Smooth muscle cell (in vitro differentiated cells): ENCODE measurements around the gene RNU6-7. TPM values are rescaled to one million over a fixed set of nuclear protein-coding genes. Genes with fewer than 3 reads are reported as not detected.

ENCODE experiments used
- DNase-seq: peaks from one replicate; lab custom pipeline; 2025; ENCODE audit not compliant: unreplicated experiment; lab: John Stamatoyannopoulos, UW
- H2AFZ ChIP-seq: fragments of 200-600 bp; sonication (generic); 2 replicates; pipeline ENCODE4 v1.6.0; 2016; ENCODE audit warnings: antibody characterized with exemption, low read depth, mild to moderate bottlenecking
- H3F3A ChIP-seq: fragments of 200-600 bp; sonication (generic); 2 replicates; pipeline ENCODE4 v1.6.0; 2017; ENCODE audit warnings: antibody characterized with exemption, low read depth
- H3K27ac ChIP-seq: fragments of 200-600 bp; sonication (generic); 2 replicates; pipeline ENCODE4 v1.5.1; 2016; ENCODE audit warnings: low read depth, mild to moderate bottlenecking
- H3K27me3 ChIP-seq: fragments of 200-600 bp; sonication (generic); 2 replicates; pipeline ENCODE4 v1.6.1; 2016; ENCODE audit warnings: low read depth, mild to moderate bottlenecking
- H3K36me3 ChIP-seq: fragments of 200-600 bp; sonication (generic); 2 replicates; pipeline ENCODE4 v1.5.1; 2016; ENCODE audit warnings: low read depth
- H3K4me1 ChIP-seq: fragments of 200-600 bp; sonication (generic); 2 replicates; pipeline ENCODE4 v1.5.1; 2016; ENCODE audit warnings: low read depth
- H3K4me2 ChIP-seq: fragments of 200-600 bp; sonication (generic); 2 replicates; pipeline ENCODE4 v1.6.0; 2016; ENCODE audit warnings: mild to moderate bottlenecking
- H3K4me3 ChIP-seq: fragments of 200-600 bp; sonication (generic); 2 replicates; pipeline ENCODE4 v1.5.1; 2016; ENCODE audit warnings: mild to moderate bottlenecking
- H3K79me2 ChIP-seq: fragments of 200-600 bp; sonication (generic); 2 replicates; pipeline ENCODE4 v1.6.0; 2016; ENCODE audit warnings: low read depth, mild to moderate bottlenecking
- H3K9ac ChIP-seq: fragments of 200-600 bp; sonication (generic); 2 replicates; pipeline ENCODE4 v1.6.0; 2016; ENCODE audit warnings: low read depth
- H3K9me3 ChIP-seq: fragments of 200-600 bp; sonication (generic); replicated peaks from 2 replicates; pipeline ENCODE4 v1.5.1; 2016; ENCODE audit warnings: low read depth
- H4K20me1 ChIP-seq: fragments of 200-600 bp; sonication (generic); 2 replicates; pipeline ENCODE4 v1.6.0; 2016; ENCODE audit warnings: low read depth
- WGBS: methylation state at CpG from one replicate; pipeline ENCODE4 v1.1.7; 2016; ENCODE audit warnings: low lambda C conversion rate; 5-methylcytosine and 5-hydroxymethylcytosine counted together
- polyA plus RNA-seq: library from polyadenylated mRNA; unstranded; fragments of >200 nt; fragmentation: Nextera tagmentation; extraction: Ambion mirVana; gene quantifications from 2 replicates; pipeline ENCODE4 v1.2.1, GENCODE V29; 2016
- total RNA-seq: library from RNA; depleted of rRNA; stranded (reverse); fragments of >200 nt; gene quantifications from 2 replicates; pipeline ENCODE4 v1.2.3, GENCODE V29; 2014
- TF ChIP-seq, protein P1 (sequence below): fragments of 200-600 bp; sonication (generic); IDR thresholded peaks from 2 replicates; pipeline ENCODE4 v1.5.1; 2017; ENCODE audit warnings: borderline replicate concordance, mild to moderate bottlenecking, antibody characterized with exemption; ENCODE audit not compliant: insufficient read depth, poor library complexity, severe bottlenecking

RNU6-7 gene
- total and polyA plus RNA-seq, 2 experiments from 2014 or later, result not detected

DNA sequence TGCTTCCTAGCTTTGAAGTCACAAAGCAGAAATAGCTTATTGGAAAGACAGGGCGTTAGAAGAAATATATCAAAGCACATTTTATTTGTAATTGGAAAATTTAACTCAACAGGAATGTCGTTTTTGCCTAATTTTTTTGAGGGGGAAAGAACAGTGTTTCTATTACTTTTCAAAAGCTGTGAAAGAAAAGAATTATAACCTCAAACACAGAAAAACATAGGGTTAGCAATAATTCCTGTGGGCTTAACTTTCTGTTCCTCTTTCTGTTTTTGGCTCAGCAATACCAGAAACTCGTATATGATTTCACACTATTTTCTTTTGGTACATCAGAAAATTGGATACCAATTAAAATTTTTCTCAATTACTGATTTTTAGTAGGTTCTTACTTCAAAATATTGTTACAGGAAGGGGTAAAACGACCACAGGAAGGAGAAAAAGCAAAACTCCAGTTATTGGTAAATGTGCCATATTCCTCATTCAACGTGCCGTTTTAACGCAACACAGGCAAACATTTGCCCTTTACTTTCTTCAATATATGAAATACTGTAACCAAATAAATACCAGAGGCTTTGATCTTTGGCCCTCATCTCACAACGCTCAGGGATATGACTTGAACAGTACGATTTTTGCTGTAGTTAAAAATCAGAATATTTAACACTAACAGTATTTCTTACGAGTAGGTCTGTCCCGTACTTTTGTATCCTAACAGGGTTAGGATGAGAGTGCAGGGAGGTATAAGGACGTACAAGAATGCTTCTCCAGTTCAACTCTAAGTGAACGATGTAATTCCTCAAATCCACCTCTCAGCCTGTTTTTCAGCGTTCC lies 1.3 kb upstream of the RNU6-7 start:
- DNase-seq, result no peak
- peak overlapping the region; percentile 94 for H2AFZ ChIP-seq
- H3K27me3 ChIP-seq, result no peaks in the 10 kb centered on the region
- H3K9me3 ChIP-seq, result no peaks in the 10 kb centered on the region
- H3K4me1 ChIP-seq, result no peaks in the 10 kb centered on the region
- peak overlapping the region; percentile 80 for H3K4me3 ChIP-seq
- WGBS, result 37% methylated on average over 14 of the region's 14 CpGs
- peak overlapping the region; percentile 93 for H3K4me2 ChIP-seq
- no peaks in the 10 kb centered on the region for H3K36me3 ChIP-seq
- peaks cover 10% of the 10 kb centered on the region for H3F3A ChIP-seq
- H4K20me1 ChIP-seq, result no peaks in the 10 kb centered on the region
- no peaks in the 10 kb centered on the region for H3K79me2 ChIP-seq
- no peak overlapping the region for H3K27ac ChIP-seq
- no peak overlapping the region for H3K9ac ChIP-seq
- TF ChIP-seq, protein P1, sequence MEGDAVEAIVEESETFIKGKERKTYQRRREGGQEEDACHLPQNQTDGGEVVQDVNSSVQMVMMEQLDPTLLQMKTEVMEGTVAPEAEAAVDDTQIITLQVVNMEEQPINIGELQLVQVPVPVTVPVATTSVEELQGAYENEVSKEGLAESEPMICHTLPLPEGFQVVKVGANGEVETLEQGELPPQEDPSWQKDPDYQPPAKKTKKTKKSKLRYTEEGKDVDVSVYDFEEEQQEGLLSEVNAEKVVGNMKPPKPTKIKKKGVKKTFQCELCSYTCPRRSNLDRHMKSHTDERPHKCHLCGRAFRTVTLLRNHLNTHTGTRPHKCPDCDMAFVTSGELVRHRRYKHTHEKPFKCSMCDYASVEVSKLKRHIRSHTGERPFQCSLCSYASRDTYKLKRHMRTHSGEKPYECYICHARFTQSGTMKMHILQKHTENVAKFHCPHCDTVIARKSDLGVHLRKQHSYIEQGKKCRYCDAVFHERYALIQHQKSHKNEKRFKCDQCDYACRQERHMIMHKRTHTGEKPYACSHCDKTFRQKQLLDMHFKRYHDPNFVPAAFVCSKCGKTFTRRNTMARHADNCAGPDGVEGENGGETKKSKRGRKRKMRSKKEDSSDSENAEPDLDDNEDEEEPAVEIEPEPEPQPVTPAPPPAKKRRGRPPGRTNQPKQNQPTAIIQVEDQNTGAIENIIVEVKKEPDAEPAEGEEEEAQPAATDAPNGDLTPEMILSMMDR, result no peak

- H3K27ac ChIP-seq, result peak overlapping the region; percentile 93
- peak; percentile 58 for DNase-seq
- H3K4me3 ChIP-seq, result peak overlapping the region; percentile 80
- H3K27me3 ChIP-seq, result no peaks in the 10 kb centered on the region
- TF ChIP-seq, protein P1, result no peak
- no peaks in the 10 kb centered on the region for H3K9me3 ChIP-seq
- H3K79me2 ChIP-seq, result no peaks in the 10 kb centered on the region
- no peaks in the 10 kb centered on the region for H3K4me1 ChIP-seq
- peak overlapping the region; percentile 99 for H3K9ac ChIP-seq
- no peaks in the 10 kb centered on the region for H3K36me3 ChIP-seq
- WGBS, result under 1% methylated on average over 46 of the region's 46 CpGs
- peak overlapping the region; percentile 94 for H2AFZ ChIP-seq
- H3F3A ChIP-seq, result peaks cover 10% of the 10 kb centered on the region
- H4K20me1 ChIP-seq, result no peaks in the 10 kb centered on the region
- peak overlapping the region; percentile 93 for H3K4me2 ChIP-seq
Observed at GRCh38 chr14:32201193-32201815, 541 bp upstream of the RNU6-7 start.

DNA sequence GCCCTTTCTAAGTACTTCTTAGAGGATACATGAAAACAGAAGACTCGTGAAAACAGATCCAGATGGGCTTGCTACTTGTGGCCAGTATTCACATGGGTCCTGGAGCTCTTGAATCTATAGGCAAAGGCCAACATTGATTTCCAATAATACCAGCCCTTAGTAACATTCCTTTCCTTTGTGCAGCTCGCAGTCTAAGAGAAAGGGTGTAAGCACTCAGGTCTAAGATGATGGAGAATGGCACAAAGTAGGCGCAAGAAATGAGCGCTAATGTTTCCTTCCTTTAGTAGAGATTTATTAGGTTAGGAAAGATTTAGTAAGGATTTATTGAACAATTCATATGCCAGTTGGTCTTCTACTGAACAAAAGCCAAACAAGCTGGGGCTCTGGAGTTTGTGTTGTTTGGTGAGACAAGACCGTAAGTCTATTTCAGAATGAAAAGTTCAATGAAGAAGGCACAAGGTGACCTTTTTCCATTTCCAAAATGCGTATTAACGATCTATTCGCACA lies 699 bp downstream of the RNU6-7 start:
- DNase-seq, result no peak
- no peaks in the 10 kb centered on the region for H3K36me3 ChIP-seq
- peak overlapping the region; percentile 93 for H3K4me2 ChIP-seq
- 5% methylated on average over 8 of the region's 8 CpGs for WGBS
- peaks cover 10% of the 10 kb centered on the region for H3F3A ChIP-seq
- H3K79me2 ChIP-seq, result no peaks in the 10 kb centered on the region
- H3K9ac ChIP-seq, result peak overlapping the region; percentile 99
- H3K27me3 ChIP-seq, result no peaks in the 10 kb centered on the region
- H2AFZ ChIP-seq, result peak overlapping the region; percentile 94
- no peaks in the 10 kb centered on the region for H4K20me1 ChIP-seq
- peak overlapping the region; percentile 93 for H3K27ac ChIP-seq
- no peaks in the 10 kb centered on the region for H3K4me1 ChIP-seq
- no peaks in the 10 kb centered on the region for H3K9me3 ChIP-seq
- H3K4me3 ChIP-seq, result peak overlapping the region; percentile 80
- TF ChIP-seq, protein P1, result no peak
